ENCODE data around the gene PITX3. TPM values are rescaled to one million over a fixed set of nuclear protein-coding genes. Genes with fewer than 3 reads are reported as not detected.

Gene PITX3
- total and polyA plus RNA-seq, 10 of the 15 experiments (the other 5 are each of a cell fraction or from before 2014, with no cell fraction given): not detected

DNA sequence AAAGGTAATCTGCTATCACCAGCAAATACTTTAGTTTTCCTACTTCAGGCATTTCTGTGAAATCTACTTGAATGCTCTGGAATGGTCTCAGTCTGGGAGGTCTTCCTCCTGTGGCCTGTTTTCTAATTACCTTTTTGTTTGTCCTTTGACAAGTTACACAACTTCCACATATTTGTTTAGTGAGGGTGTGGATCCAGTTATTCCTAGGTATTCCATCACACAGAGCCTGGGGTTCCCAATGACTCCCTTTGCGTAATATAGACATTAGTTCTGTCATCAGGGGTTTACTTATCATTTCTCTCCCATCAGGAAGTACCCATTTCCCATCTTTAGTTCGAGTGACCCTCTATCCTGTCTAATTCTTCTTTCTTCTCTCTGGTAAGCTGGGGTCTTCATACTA, 43.3 kb downstream of the PITX3 start:
- RAD21 ChIA-PET (ENCODE audit: unreplicated experiment): no interaction called here
- FAIRE-seq: no peak

More for the DNA sequence above, 43.3 kb downstream of the PITX3 start:
- ATAC-seq: no peak
- ChIA-PET SMC1A (ENCODE audit: uncharacterized antibody, unreplicated experiment) (no interaction called here), POLR2A (interaction anchor here (0.6 kb wide), 1 partner anchor 378 kb away, joined by 3 read pairs; no protein-coding TSS in a partner anchor), CTCF (interaction anchor here (0.8 to 1.0 kb wide), 2 partner anchors 29 to 31 kb away, joined by 3 read pairs; no protein-coding TSS in a partner anchor)
- no TSS peak for BruUV-seq (replicated peaks)
- Histone ChIP-seq H3K9ac (ENCODE audit: control insufficient read depth, insufficient read depth, low read length) (no peak overlapping the region), H3K27me3 (replicated peaks in 1 of 2; ENCODE audit: control insufficient read depth in 2 of 2, insufficient read depth in 2 of 2, low read length in 1 of 2) (no peaks in the 10 kb centered on the region), H3K27ac (ENCODE audit: control insufficient read depth, insufficient read depth) (no peak overlapping the region), H4K20me1 (ENCODE audit: control insufficient read depth, insufficient read depth) (no peaks in the 10 kb centered on the region), H3K36me3 (ENCODE audit: control insufficient read depth in 2 of 2, insufficient read depth in 2 of 2, low read length in 1 of 2) (no peaks in the 10 kb centered on the region), H2AFZ (ENCODE audit: control insufficient read depth, low read depth, low read length) (no peak overlapping the region), H3K79me2 (ENCODE audit: control insufficient read depth, insufficient read depth, low read length) (no peaks in the 10 kb centered on the region), H3K4me3 (no peak overlapping the region), H3K4me1 (ENCODE audit: control insufficient read depth, insufficient read depth, low read length) (no peaks in the 10 kb centered on the region), H3K9me3 (replicated peaks; ENCODE audit: control insufficient read depth, insufficient read depth, low read length) (no peaks in the 10 kb centered on the region; the same call in 2 of the 3 replicates), H3K4me2 (ENCODE audit: control insufficient read depth, insufficient read depth) (no peak overlapping the region)
- intact Hi-C loops (cut with micrococcal nuclease; ENCODE audit: unreplicated experiment): no loop called here
- 50% methylated on average over 2 of the region's 2 CpGs for WGBS (ENCODE audit: insufficient coverage, insufficient replicate concordance, low lambda C conversion rate, missing lambda C conversion rate)
- no peak for DNase-seq (ENCODE audit: low read depth, low spot score)
- in situ Hi-C loops (cut with MboI): no loop called here
- no peak for TF ChIP-seq SRF (IDR thresholded peaks at IDR 0.05; ENCODE audit: low read depth in 2 of 2, low read length in 2 of 2)
- TF ChIP-seq TCF3 (IDR thresholded peaks at IDR 0.05; ENCODE audit: borderline replicate concordance, insufficient read depth, low read depth, low read length): no peak
- TF ChIP-seq, protein P1, sequence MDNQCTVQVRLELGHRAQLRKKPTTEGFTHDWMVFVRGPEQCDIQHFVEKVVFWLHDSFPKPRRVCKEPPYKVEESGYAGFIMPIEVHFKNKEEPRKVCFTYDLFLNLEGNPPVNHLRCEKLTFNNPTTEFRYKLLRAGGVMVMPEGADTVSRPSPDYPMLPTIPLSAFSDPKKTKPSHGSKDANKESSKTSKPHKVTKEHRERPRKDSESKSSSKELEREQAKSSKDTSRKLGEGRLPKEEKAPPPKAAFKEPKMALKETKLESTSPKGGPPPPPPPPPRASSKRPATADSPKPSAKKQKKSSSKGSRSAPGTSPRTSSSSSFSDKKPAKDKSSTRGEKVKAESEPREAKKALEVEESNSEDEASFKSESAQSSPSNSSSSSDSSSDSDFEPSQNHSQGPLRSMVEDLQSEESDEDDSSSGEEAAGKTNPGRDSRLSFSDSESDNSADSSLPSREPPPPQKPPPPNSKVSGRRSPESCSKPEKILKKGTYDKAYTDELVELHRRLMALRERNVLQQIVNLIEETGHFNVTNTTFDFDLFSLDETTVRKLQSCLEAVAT (IDR thresholded peaks at IDR 0.05): no peak
- no peak for TF ChIP-seq KAT2A (conservative IDR thresholded peaks at IDR 0.05; ENCODE audit: control insufficient read depth, low read depth, low read length)
- TF ChIP-seq, protein P2, sequence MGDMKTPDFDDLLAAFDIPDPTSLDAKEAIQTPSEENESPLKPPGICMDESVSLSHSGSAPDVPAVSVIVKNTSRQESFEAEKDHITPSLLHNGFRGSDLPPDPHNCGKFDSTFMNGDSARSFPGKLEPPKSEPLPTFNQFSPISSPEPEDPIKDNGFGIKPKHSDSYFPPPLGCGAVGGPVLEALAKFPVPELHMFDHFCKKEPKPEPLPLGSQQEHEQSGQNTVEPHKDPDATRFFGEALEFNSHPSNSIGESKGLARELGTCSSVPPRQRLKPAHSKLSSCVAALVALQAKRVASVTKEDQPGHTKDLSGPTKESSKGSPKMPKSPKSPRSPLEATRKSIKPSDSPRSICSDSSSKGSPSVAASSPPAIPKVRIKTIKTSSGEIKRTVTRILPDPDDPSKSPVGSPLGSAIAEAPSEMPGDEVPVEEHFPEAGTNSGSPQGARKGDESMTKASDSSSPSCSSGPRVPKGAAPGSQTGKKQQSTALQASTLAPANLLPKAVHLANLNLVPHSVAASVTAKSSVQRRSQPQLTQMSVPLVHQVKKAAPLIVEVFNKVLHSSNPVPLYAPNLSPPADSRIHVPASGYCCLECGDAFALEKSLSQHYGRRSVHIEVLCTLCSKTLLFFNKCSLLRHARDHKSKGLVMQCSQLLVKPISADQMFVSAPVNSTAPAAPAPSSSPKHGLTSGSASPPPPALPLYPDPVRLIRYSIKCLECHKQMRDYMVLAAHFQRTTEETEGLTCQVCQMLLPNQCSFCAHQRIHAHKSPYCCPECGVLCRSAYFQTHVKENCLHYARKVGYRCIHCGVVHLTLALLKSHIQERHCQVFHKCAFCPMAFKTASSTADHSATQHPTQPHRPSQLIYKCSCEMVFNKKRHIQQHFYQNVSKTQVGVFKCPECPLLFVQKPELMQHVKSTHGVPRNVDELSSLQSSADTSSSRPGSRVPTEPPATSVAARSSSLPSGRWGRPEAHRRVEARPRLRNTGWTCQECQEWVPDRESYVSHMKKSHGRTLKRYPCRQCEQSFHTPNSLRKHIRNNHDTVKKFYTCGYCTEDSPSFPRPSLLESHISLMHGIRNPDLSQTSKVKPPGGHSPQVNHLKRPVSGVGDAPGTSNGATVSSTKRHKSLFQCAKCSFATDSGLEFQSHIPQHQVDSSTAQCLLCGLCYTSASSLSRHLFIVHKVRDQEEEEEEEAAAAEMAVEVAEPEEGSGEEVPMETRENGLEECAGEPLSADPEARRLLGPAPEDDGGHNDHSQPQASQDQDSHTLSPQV (IDR thresholded peaks at IDR 0.05): no peak
- TF ChIP-seq NR2C2 (IDR thresholded peaks at IDR 0.05; ENCODE audit: borderline replicate concordance, control insufficient read depth, insufficient read length, low read depth): no peak
- no peak for TF ChIP-seq ZNF622 (IDR thresholded peaks at IDR 0.05)
- no peak for TF ChIP-seq ZNF207 (IDR thresholded peaks at IDR 0.05; ENCODE audit: borderline replicate concordance)
- no peak for TF ChIP-seq SREBF1 (IDR thresholded peaks at IDR 0.05; ENCODE audit: low read length)
- no peak for TF ChIP-seq ZNF217 (IDR thresholded peaks at IDR 0.05)
- TF ChIP-seq NBN (IDR thresholded peaks at IDR 0.05): no peak
- no peak for TF ChIP-seq RAD51 (IDR thresholded peaks at IDR 0.05)
- TF ChIP-seq HDAC2 (IDR thresholded peaks at IDR 0.05): no peak
- TF ChIP-seq HDGF (IDR thresholded peaks at IDR 0.05): no peak

All from GM12878 (cell line).